Esophagus (tissue), 2 donors: ENCODE data around the gene DIPK1A. TPM values are rescaled to one million over a fixed set of nuclear protein-coding genes. Genes with fewer than 3 reads are reported as not detected.

ENCODE experiments used
- H3K27ac ChIP-seq, 2 donors: one replicate each; pipeline ENCODE4 v1.5.1; 2013; ENCODE audit warnings: low read depth in 2 of 2, mild to moderate bottlenecking in 2 of 2, inconsistent platforms in 1 of 2, low read length in 1 of 2, moderate library complexity in 1 of 2
- H3K27me3 ChIP-seq, 2 donors: one replicate each; pipeline ENCODE4 v1.6.1; 2013; ENCODE audit warnings: low read length in 2 of 2, control low read depth in 1 of 2, mild to moderate bottlenecking in 1 of 2; ENCODE audit not compliant: insufficient read depth in 2 of 2, control insufficient read depth in 1 of 2
- H3K36me3 ChIP-seq, 2 donors: one replicate each; pipeline ENCODE4 v1.6.1; 2013; ENCODE audit warnings: low read length in 1 of 2; ENCODE audit not compliant: control insufficient read depth in 2 of 2, insufficient read depth in 2 of 2
- H3K4me1 ChIP-seq, 2 donors: one replicate each; pipeline ENCODE4 v1.6.1; 2013; ENCODE audit warnings: low read length in 1 of 2; ENCODE audit not compliant: control insufficient read depth in 2 of 2, insufficient read depth in 2 of 2
- H3K4me3 ChIP-seq, 2 donors: one replicate each; pipeline ENCODE4 v1.5.1; 2013; ENCODE audit warnings: low read length in 2 of 2, mild to moderate bottlenecking in 2 of 2, low read depth in 1 of 2, moderate library complexity in 1 of 2
- H3K9me3 ChIP-seq, 2 donors: one replicate each; pipeline ENCODE4 v1.6.1; 2013; ENCODE audit warnings: mild to moderate bottlenecking in 2 of 2, low read depth in 1 of 2, low read length in 1 of 2, moderate library complexity in 1 of 2; ENCODE audit not compliant: control insufficient read depth in 2 of 2, insufficient read depth in 1 of 2
- WGBS, 2 donors: extraction: QIAGEN DNeasy Blood & Tissue Kit; methylation state at CpG; one replicate each; pipeline ENCODE4 v1.1.7; 2013; 5-methylcytosine and 5-hydroxymethylcytosine counted together
- polyA plus RNA-seq, 2 donors: library from polyadenylated mRNA; stranded (reverse); fragments of 200-250 nt; gene quantifications; one replicate each; pipeline ENCODE4 v1.2.3, GENCODE V29; 2013
- donor health status: healthy with polysubstance abuse.
- donor health status: Bipolar disorder and iron deficiency.

Gene DIPK1A
- polyA plus RNA-seq, 2 donors = 2.3 to 4.5 TPM

GRCh38 chr1:92923664-92924063, 37.6 kb downstream of the DIPK1A start:
- Histone ChIP-seq H3K36me3 (no peaks in the 10 kb centered on the region), H3K27me3 (no peaks in the 10 kb centered on the region), H3K4me1 (no peaks in the 10 kb centered on the region), H3K4me3 (no peak overlapping the region), H3K9me3 (no peaks in the 10 kb centered on the region), H3K27ac (no peak overlapping the region)
- WGBS, 2 donors = 78 to 80% methylated on average over 4 of the region's 4 CpGs

- H3K4me1 ChIP-seq = no peaks in the 10 kb centered on the region
- H3K9me3 ChIP-seq = no peaks in the 10 kb centered on the region
- 47 to 66% methylated on average over 9 of the region's 9 CpGs for WGBS, 2 donors
- no peak overlapping the region for H3K4me3 ChIP-seq
- H3K36me3 ChIP-seq = no peaks in the 10 kb centered on the region
- H3K27ac ChIP-seq = no peak overlapping the region
- no peaks in the 10 kb centered on the region for H3K27me3 ChIP-seq
These were observed 38.8 kb downstream of the DIPK1A start for GRCh38 chr1:92922356-92923035.

- no peak overlapping the region for H3K4me3 ChIP-seq
- H3K4me1 ChIP-seq = no peaks in the 10 kb centered on the region
- no peak overlapping the region for H3K27ac ChIP-seq
- H3K36me3 ChIP-seq = no peaks in the 10 kb centered on the region
- no peaks in the 10 kb centered on the region for H3K27me3 ChIP-seq
- no peaks in the 10 kb centered on the region for H3K9me3 ChIP-seq
- WGBS, 2 donors = 86 to 88% methylated on average over 8 of the region's 8 CpGs
These were observed 39.9 kb downstream of the DIPK1A start for GRCh38 chr1:92921031-92922023.

DNA sequence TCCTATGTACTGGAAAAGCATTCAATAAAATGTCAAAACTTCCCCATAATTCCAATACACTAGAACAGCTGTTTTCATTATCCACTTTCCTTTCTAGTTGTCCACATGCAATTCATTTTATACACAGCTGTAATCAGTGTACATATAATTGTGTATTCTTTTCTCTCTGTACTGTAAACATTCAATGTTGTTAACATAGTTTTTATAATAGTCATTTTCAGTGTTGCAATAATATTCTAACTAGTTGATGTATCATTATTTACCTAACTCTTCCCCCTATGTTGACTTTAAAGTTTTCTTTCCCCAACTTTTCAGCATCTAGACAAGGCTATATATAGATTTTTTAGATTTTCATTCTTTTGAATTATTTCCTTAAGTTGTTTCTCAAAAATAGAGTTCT, 44.4 kb downstream of the DIPK1A start:
- H3K27me3 ChIP-seq = no peaks in the 10 kb centered on the region
- H3K36me3 ChIP-seq = no peaks in the 10 kb centered on the region
- no peak overlapping the region for H3K4me3 ChIP-seq
- H3K4me1 ChIP-seq = no peaks in the 10 kb centered on the region
- no peak overlapping the region for H3K27ac ChIP-seq
- H3K9me3 ChIP-seq = no peaks in the 10 kb centered on the region

- Histone ChIP-seq H3K27me3 (no peaks in the 10 kb centered on the region), H3K4me1 (no peaks in the 10 kb centered on the region), H3K27ac (no peak overlapping the region), H3K36me3 (no peaks in the 10 kb centered on the region), H3K9me3 (no peaks in the 10 kb centered on the region), H3K4me3 (no peak overlapping the region)
- WGBS, 2 donors = 75% methylated on average over 1 of the region's 1 CpG
These were observed 45.7 kb downstream of the DIPK1A start for GRCh38 chr1:92915547-92915946.

DNA sequence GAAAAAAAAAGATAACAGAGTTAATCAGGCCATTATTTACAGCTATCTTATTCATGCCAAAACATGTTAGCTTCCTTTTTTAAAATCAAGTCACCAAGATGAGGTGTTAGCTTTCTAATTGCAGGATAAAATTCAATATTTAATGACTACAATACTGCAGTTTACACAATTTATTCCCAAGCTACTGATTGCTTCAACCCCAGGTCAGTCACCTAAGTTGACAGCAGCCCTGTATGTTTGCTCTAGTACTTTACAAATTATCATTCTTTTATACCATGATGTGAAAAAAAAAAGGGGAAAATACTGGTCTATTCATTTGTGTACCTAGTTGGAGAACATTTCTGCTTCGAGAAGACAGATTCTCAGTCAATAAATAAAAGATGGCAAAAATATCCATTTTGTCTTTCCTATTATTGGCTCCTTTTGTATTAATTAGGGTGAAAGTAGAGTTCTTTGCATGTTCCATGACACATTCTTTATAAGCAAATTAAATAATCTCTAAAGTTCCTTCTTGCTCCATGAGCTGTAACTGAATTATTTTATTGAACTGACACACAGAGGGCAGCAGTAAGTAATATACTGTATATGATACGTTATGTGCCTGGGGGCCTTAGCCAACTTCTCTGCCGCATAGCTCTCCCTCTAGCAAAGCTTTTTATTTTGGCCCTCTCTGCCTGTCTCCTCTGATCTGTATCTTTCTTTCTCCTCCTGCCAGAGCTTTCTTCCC, 48.0 kb downstream of the DIPK1A start:
- Histone ChIP-seq H3K36me3 (no peaks in the 10 kb centered on the region), H3K27me3 (no peaks in the 10 kb centered on the region), H3K27ac (no peak overlapping the region), H3K4me3 (no peak overlapping the region), H3K4me1 (no peaks in the 10 kb centered on the region), H3K9me3 (no peaks in the 10 kb centered on the region)
- 84 to 85% methylated on average over 3 of the region's 3 CpGs for WGBS, 2 donors

- H3K9me3 ChIP-seq = no peaks in the 10 kb centered on the region
- H3K4me3 ChIP-seq = no peak overlapping the region
- no peaks in the 10 kb centered on the region for H3K27me3 ChIP-seq
- H3K36me3 ChIP-seq = no peaks in the 10 kb centered on the region
- no peaks in the 10 kb centered on the region for H3K4me1 ChIP-seq
- H3K27ac ChIP-seq = no peak overlapping the region
- WGBS, 2 donors = 40 to 49% methylated on average over 4 of the region's 4 CpGs
These were observed 51.2 kb downstream of the DIPK1A start for GRCh38 chr1:92910081-92910480.

- Histone ChIP-seq H3K27me3 (no peaks in the 10 kb centered on the region), H3K27ac (no peak overlapping the region), H3K4me1 (no peaks in the 10 kb centered on the region), H3K36me3 (no peaks in the 10 kb centered on the region), H3K9me3 (no peaks in the 10 kb centered on the region), H3K4me3 (no peak overlapping the region)
- 58 to 67% methylated on average over 3 of the region's 3 CpGs for WGBS, 2 donors
These were observed 51.9 kb downstream of the DIPK1A start for GRCh38 chr1:92909321-92909720.

DNA sequence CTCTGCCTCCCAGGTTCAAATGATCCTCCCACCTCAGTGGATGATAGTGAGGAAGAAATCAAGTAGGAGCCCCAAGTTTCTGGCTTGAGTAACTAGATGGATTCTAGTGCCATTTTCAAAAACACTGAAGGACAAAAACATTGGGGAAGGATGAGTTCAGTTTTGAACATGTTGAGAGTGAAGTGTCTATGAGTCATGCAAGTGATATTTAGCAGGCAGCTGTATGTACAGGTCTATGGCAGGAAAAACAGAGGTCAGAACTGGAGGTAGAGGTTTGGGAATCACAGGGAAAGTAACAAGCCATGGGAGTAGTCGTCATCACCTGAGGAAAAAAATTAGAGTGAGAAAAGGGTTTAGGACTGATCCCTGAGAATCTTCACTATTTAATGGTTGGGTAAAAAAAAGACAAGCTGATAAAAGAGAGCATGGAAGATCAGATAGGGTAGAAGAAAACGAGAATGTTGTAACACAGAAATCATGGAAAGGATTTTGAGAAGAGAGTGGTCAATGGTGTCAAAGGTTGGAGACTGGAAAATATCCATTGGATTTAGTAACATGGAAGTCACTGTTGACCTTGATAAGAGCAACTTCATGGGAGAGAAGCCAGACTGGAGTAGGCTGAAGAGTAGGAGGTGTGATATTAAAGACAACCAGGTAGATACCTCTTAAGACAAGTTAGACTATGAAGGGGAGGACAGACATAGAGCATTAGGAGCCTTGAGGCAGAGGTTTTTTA, 53.1 kb downstream of the DIPK1A start:
- WGBS, 2 donors = 64 to 66% methylated on average over 2 of the region's 2 CpGs
- no peaks in the 10 kb centered on the region for H3K9me3 ChIP-seq
- H3K36me3 ChIP-seq = no peaks in the 10 kb centered on the region
- no peak overlapping the region for H3K27ac ChIP-seq
- H3K27me3 ChIP-seq = no peaks in the 10 kb centered on the region
- H3K4me3 ChIP-seq = no peak overlapping the region
- H3K4me1 ChIP-seq = no peaks in the 10 kb centered on the region
